ENCODE data around the gene CLCNKB. TPM values are rescaled to one million over a fixed set of nuclear protein-coding genes. Genes with fewer than 3 reads are reported as not detected.

The CLCNKB gene
- total RNA-seq, 1 donor from 2014 or later = 0.97 TPM

- peaks cover 26% of the 10 kb centered on the region for H3K4me1 Mint-ChIP-seq
- no peak overlapping the region for H2AFZ ChIP-seq (replicated peaks)
Measured at GRCh38 chr1:16046842-16047241, 3.3 kb downstream of the CLCNKB start.

GRCh38 chr1:16047791-16048475, 4.4 kb downstream of the CLCNKB start:
- Histone ChIP-seq H4K20me1 (ENCODE audit: low read depth) (no peaks in the 10 kb centered on the region), H2AFZ (replicated peaks) (no peak overlapping the region), H3K27ac (no peak overlapping the region), H3K4me3 (peak overlapping the region; percentile 61), H3K36me3 (no peaks in the 10 kb centered on the region), H3K27me3 (peaks cover 8% of the 10 kb centered on the region), H3K79me2 (ENCODE audit: low read depth) (no peaks in the 10 kb centered on the region), H3K9me3 (ENCODE audit: low read depth) (no peaks in the 10 kb centered on the region), H3K4me2 (peak overlapping the region; percentile 90), H3F3A (ENCODE audit: low read depth) (peaks cover 7% of the 10 kb centered on the region), H3K4me1 (peaks cover 10% of the 10 kb centered on the region), H3K9ac (no peak overlapping the region)
- Mint-ChIP-seq H3K27me3 (ENCODE audit: insufficient read depth, low read depth) (peaks cover 16% of the 10 kb centered on the region), H3K27ac (peak overlapping the region; percentile 52), H3K4me1 (peaks cover 26% of the 10 kb centered on the region), H3K36me3 (no peaks in the 10 kb centered on the region), H3K9me3 (no peaks in the 10 kb centered on the region), H3K4me3 (peak overlapping the region; percentile 57)
- TF ChIP-seq EZH2phosphoT487 (IDR thresholded peaks at IDR 0.05) = no peak
- TF ChIP-seq CTCF (IDR thresholded peaks at IDR 0.05) = no peak
- TF ChIP-seq EZH2 (IDR thresholded peaks at IDR 0.05) = no peak
- no peak for DNase-seq (ENCODE audit: low spot score)

More at GRCh38 chr1:16046842-16047241, 3.3 kb downstream of the CLCNKB start:
- no peak overlapping the region for H3K4me3 ChIP-seq
- no peak overlapping the region for H3K4me3 Mint-ChIP-seq
- peaks cover 7% of the 10 kb centered on the region for H3F3A ChIP-seq (ENCODE audit: low read depth)
- no peaks in the 10 kb centered on the region for H3K9me3 Mint-ChIP-seq
- no peaks in the 10 kb centered on the region for H3K36me3 ChIP-seq
- H4K20me1 ChIP-seq (ENCODE audit: low read depth) = no peaks in the 10 kb centered on the region
- TF ChIP-seq EZH2 (IDR thresholded peaks at IDR 0.05) (no peak), EZH2phosphoT487 (IDR thresholded peaks at IDR 0.05) (no peak), CTCF (IDR thresholded peaks at IDR 0.05) (no peak)
- peak; percentile 37 for DNase-seq (ENCODE audit: low spot score)
- no peak overlapping the region for H3K27ac ChIP-seq
- no peak overlapping the region for H3K9ac ChIP-seq
- H3K4me2 ChIP-seq = no peak overlapping the region
- H3K4me1 ChIP-seq = peaks cover 10% of the 10 kb centered on the region
- H3K9me3 ChIP-seq (ENCODE audit: low read depth) = no peaks in the 10 kb centered on the region
- no peaks in the 10 kb centered on the region for H3K79me2 ChIP-seq (ENCODE audit: low read depth)
- no peak overlapping the region for H3K27ac Mint-ChIP-seq
- peaks cover 8% of the 10 kb centered on the region for H3K27me3 ChIP-seq
- peaks cover 14% of the 10 kb centered on the region for H3K27me3 Mint-ChIP-seq (ENCODE audit: insufficient read depth, low read depth)
- H3K36me3 Mint-ChIP-seq = no peaks in the 10 kb centered on the region

GRCh38 chr1:16048573-16049189, 5.1 kb downstream of the CLCNKB start:
- Histone ChIP-seq H3K9me3 (ENCODE audit: low read depth) (no peaks in the 10 kb centered on the region), H3K36me3 (no peaks in the 10 kb centered on the region), H3K4me1 (peaks cover 10% of the 10 kb centered on the region), H3K4me3 (peak overlapping the region; percentile 61), H3K9ac (no peak overlapping the region), H3F3A (ENCODE audit: low read depth) (peaks cover 7% of the 10 kb centered on the region), H2AFZ (replicated peaks) (peak overlapping the region; percentile 78), H4K20me1 (ENCODE audit: low read depth) (no peaks in the 10 kb centered on the region), H3K27me3 (peaks cover 8% of the 10 kb centered on the region), H3K79me2 (ENCODE audit: low read depth) (no peaks in the 10 kb centered on the region), H3K4me2 (peak overlapping the region; percentile 90), H3K27ac (no peak overlapping the region)
- TF ChIP-seq EZH2 (IDR thresholded peaks at IDR 0.05) (no peak), CTCF (IDR thresholded peaks at IDR 0.05) (peak; percentile 39)
- peak; percentile 95 for DNase-seq (ENCODE audit: low spot score)
- Mint-ChIP-seq H3K36me3 (no peaks in the 10 kb centered on the region), H3K27me3 (ENCODE audit: insufficient read depth, low read depth) (peaks cover 16% of the 10 kb centered on the region), H3K4me1 (peaks cover 21% of the 10 kb centered on the region), H3K4me3 (peak overlapping the region; percentile 76), H3K27ac (no peak overlapping the region), H3K9me3 (no peaks in the 10 kb centered on the region)
